NCI-H2081 (cell line): Measurements from ENCODE around the gene DENND1A.
"Not testable (repeated sequence)": the region's sequence is repeated elsewhere in the genome, so short reads cannot be mapped to it uniquely, and the experiment has no call there.

Experiments used
- DNase-seq, 2 experiments: peaks; one replicate each; lab custom pipeline; 2025; lab: John Stamatoyannopoulos, UW

DENND1A gene

DNA sequence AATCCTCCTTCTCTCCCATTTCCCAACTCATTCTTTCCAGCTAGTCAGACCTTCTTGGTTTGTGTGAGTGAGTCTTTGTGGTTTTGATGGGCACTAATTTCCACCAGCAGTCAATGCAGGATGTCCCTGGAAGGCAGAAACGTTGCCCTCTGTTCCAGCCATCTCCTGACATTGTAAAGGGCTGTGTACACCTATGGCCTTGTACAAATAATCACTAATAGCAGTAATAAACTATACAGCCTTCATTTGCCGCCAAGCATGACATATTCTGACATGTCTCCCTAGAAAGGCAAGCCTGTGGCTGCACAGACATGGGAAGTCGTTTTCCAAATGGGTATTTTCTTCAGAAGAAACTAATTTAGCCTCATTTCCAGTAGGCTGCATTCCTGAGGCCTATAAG, 18.4 kb upstream of the DENND1A start:
- no peak for DNase-seq

DNA sequence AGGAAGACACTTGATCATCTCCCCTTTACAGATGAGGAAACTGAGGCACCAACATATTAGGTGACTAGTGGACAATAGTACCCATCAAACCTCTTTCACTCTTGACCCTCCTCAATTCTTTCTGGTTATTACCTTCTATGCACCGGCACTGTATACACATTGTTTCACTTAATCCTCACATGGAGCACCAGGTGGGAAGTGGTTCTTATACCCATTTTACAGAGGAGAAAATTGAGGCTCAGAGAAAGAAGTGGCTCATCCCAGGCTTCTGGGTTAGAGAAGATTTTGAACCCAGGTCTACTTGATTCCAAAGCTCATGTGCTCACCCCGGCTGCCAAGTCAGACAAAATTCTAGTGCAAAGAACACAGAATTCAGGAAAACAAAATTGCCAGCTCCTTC, 17.4 kb upstream of the DENND1A start:
- no peak for DNase-seq

DNA sequence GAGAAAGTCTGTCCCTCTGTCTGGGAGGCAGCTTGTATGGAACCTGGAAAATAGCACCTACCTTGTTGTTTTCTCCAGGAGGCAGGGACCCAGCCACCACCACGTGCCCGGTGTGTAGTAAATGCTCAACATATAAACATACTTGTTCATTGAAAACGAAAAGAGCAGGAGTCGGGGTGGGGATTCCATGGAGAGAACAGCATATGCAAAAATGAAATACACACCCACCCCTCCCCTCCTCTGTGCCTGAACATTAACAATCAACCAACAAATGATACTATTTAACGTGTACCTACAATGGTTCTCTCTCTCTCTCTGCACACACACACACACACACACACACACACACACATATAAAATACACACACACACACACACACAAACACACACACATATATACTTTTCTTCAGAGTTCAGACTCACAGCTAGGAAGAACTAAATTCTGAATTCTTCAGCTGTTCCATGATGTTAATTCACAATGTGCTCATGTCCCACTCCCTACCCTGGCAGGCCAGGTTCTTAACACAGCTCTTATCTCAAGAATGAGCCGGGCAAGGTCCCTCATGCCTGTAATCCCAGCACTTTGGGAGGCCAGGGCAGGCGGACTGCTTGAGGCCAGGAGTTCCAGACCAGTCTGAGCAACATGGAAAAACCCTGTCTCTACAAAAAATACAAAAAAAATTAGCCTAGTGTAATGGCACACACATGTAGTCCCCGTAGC, 16.3 kb upstream of the DENND1A start:
- no peak for DNase-seq

- DNase-seq: no peak
Measured at GRCh38 chr9:123945532-123945931, 15.6 kb upstream of the DENND1A start.

GRCh38 chr9:123944464-123944863, 14.5 kb upstream of the DENND1A start:
- DNase-seq: not testable (repeated sequence)

DNA sequence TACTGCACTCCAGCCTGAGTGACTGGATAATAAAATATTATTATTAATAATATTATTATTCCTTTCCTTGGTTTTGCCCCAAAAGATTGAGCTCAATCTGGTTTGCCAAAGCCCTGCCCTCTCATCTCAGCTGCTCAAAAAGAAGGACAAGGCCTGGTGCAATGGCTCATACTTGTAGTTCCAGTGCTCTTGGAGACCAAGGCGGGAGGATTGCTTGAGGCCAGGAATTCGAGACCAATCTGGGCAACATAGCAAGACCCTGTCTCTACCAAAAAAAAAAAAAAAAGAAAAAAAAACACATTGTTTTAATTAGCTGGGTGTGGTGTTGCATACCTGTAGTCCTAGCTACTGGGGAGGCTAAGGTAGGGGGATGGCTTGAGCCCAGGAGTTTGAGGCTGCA, 13.7 kb upstream of the DENND1A start:
- no peak for DNase-seq

DNA sequence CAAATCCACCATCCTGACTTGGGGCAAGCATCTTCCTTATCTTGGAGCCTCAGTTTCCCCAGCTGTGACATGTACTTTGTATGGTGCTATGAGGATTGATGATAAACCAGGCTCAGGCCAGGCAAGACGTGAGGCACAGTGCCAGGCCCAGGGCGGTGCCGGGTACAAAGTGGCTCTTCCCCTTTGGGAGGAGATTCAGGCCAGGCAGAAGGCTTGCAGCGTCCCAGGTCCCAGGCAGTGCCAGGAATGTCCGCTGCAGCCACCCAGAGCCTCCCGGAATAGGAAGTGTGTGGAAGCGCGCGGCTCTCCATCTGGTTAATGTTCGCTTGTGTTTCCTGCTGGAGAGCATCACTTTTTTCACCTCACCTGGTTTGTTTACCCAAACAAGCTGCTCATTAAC, 12.6 kb upstream of the DENND1A start:
- DNase-seq: no peak

DNA sequence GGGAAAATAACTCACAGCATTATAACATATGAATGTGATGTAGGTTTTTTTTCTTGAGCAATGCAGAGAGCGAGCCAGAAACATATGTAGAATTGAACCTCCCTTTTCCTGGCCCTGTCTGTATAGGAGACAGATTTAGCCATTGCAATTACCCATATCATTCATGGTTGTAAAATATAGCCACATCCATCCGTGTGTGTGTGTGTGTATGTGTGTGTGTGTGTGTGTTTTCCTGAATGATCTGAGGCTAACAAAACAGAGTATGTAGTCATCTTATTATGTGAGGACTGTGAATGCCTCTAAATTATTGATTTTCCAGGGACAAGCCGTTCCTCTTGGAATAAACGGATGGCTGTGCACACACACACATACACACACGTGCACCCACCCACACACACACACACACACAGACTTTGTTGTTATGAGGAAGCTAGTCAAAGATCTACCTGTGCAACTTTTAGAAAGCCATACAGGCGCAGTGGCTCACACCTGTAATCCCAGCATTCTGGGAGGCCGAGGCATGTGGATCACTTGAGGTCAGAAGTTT, 11.7 kb upstream of the DENND1A start:
- no peak for DNase-seq

- DNase-seq: no peak
Measured at GRCh38 chr9:123940721-123941523, 11.0 kb upstream of the DENND1A start.

DNA sequence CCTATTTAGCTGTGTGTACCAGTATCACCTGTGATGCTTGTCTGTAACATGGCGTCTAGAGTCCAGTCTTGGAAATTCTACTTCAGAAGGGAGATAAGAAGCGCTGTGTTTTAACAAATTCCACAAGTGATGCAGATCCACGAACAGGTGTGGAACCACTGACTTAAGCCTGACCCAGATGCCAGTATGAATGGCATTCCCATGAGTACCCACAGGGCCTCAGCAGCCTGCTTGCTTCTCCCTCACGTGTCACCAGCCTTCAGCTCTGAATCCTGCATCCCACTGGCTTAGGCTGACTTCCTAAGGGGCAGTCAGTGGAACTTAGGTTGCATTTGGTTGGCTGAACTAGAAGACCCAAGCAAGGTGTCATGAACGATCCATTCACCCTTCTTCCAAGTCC, 8.5 kb upstream of the DENND1A start:
- DNase-seq: no peak

DNA sequence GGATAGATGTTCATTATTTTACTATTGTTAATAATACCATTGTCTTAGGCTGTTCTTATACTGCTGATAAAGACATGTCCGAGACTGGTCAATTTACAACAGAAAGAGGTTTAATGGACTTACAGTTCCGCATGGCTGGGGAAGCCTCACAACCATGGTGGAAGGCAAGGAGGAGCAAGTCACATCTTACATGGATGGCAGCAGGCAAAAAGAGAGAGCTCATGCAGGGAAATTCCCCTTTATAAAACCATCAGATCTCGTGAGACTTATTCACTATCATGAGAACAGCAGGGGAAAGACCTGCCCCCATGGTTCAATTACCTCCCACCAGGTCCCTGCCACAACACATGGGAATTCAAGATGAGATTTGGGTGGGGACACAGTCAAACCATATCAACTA, 6.6 kb upstream of the DENND1A start:
- DNase-seq: not testable (repeated sequence)

DNA sequence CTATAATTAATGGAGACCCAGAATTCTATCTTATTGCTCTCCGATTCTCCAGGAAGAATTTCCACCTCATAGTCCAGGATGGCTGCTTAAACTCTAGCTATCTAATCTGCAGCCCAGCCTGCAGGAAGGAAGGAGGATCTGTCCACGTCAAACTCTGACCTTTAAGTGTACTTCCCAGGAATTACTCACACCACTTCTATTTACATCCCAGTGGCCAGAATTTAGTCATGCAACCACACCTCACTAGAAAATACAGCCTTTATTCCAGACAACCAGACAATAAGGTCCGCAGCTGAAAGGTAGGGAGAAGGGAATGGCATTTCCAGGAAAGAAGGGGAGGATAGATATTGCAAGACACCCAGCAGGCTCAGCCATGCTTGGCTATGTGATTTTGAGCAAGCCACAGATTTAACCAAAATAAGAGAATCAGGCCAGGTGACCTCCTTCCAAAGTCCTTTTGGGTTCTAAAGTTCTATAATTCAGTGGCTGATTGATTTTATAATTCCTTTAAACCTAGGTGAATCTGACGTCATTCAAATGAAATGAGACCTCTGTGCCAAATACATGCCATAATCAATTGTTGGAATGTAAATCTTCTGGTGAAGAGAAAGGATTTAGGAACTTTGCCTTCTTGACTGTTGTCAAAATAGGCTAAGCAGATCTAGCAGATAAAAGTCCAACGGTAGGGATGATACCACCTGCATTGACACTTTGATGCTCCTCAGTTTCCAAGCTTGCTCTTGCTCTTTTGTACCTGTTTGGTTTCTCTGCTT, 3.7 kb upstream of the DENND1A start:
- no peak for DNase-seq

GRCh38 chr9:123929177-123929869, 603 bp downstream of the DENND1A start:
- DNase-seq: peak in 1 of 2 experiments; percentile 19

GRCh38 chr9:123928533-123929176, 1.3 kb downstream of the DENND1A start:
- no peak for DNase-seq

DNA sequence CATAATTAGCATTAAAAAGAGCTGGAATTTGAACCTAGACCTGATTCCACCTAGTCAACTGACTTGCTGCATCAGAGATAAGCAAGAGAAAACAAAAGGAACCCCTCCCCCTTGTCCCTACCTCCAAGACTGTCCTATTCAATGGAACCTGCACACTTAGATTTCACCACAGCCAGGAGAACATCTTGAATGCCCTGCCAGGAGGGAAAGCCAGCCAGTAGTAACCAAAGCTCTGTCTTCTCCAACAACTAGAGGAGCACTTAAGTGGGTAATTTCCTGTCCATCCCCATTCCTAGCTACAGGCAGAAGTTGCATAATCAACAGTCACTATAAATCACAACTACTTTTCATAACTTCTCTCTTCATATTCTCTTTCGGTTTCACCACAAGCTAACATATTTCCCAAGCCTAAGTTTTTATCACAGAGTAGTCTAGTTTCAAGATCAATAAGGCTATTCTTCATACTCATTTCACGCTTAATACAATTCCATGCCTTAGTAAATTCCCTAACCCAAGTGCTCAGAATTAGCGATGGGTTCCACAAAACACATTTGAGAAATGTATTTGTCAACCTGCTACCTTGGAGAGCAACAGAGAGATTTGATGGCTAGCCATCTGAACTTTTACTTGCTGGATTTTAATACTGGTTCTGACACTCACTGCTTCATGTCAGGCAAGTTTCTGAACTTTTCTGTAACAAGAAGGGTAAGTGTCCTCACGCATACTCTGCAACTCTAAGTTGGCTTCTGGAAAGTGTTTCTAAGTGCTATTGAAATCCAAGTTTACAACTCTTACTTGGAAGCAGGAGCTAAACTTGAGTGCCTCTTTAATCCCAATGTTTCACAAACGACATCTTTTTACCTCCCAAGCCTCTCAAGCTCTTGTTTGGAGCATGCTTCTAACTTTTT, 2.0 kb downstream of the DENND1A start:
- DNase-seq: no peak

- DNase-seq: no peak
Measured at GRCh38 chr9:123926941-123927340, 3.0 kb downstream of the DENND1A start.

DNA sequence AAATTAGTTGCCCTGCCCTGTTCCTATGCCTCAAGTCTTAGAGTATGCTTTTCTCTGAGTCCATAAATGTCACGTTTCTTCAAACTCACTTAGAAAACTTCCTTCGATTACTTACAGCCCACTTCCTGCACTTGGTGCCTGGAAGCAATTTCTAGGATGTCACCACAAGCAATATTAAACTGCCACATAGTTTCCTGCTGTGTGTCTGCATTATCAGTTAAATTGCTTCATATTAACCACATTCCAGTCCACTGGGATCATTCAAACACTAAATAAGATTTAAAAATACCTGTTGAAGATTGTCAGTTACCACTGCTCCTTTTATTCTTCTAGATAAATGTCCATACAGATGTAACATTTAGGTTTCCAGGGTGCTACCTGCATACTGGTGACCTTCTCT, 4.1 kb downstream of the DENND1A start:
- DNase-seq: no peak

DNA sequence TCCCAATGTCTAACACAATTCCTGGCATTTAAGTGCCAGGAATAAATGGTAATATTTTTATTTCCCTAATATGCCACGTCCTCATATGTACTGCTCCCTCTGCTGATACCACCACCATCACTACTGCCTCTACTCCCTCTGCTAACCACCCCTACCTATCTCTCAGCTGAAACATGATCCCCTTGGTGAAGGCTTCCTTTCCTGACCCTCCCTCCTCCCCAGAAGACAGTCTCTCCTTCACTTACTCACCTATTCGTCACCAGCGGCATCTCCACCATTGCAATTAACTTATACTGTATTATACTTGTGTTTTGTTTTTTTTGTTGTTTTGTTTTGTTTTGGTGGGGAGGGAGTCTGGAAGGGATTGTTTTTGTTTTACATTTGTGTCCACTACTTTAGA, 4.8 kb downstream of the DENND1A start:
- DNase-seq: no peak

DNA sequence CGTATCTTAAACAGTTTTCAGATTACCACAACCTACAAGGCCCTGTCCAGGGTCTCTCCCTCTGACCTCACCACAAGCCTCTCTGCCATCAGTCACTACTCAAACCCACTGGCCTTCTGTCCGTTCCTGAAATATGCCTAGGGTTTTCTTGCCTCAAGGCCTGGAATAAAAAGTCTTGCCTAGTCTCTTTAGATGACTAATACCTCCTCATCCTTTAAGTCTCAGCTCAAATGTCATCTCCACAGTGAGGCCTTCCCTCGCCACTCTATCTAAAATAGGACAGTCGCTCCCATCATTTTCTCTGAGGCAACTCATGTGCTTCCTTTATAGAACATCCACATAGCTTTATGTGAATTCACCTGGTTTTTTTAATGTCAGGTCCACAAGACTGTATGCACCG, 5.2 kb downstream of the DENND1A start:
- DNase-seq: no peak

DNA sequence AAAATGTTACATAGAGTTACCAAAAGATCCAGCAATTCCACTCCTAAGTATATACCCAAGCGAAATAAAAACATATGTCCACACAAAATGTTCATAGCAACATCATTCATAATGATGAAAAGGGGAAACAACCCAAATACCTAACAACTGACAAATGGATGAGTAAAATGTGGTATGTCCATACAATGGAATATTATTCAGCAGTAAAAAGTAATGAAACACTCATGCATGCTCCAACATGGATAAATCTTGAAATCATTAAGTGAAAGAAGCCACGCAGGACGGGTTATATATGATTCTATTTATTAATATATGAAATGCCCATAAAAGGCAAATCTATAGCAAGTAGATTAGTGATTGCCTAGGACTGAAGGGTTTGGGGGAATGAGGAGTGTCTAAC, 6.0 kb downstream of the DENND1A start:
- no peak for DNase-seq
